ENCODE measurements around the gene FRRS1.

Gene FRRS1

GRCh38 chr1:99776120-99776519 is 9.7 kb upstream of the FRRS1 start:
- H3K27me3 ChIP-seq (replicated peaks), result no peaks in the 10 kb centered on the region
- no peaks in the 10 kb centered on the region for H3K36me3 ChIP-seq (replicated peaks)
- in situ Hi-C loops (cut with HindIII; ENCODE audit: low pct_ligation_motif_present, low sequenced_read_pairs), result no loop called here
- DNase-seq, result no peak
- no peak for TF ChIP-seq CTCF (IDR thresholded peaks at IDR 0.05; ENCODE audit: low read depth, low read length, missing control alignments)
- no peak overlapping the region for H3K27ac ChIP-seq
- no peak overlapping the region for H3K4me3 ChIP-seq (ENCODE audit: low read depth, low read length)

DNA sequence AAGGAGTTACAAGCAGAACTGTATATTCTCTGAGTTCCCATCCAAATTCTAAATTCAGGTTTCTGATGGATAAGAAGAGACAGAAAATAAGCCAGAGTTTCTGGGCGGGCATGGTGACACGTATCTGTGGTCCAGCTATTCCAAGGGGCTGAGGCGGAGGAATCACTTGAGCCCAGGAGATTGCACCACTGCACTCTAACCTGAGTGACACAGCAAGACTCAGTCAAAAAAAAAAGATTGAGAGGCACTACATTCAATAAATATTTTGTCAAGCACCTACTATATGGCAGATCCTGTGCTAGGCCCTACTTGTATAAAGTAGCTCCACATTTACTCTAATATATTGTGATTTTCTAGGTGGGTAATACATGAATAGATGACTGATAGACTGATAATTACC is 6.4 kb upstream of the FRRS1 start:
- in situ Hi-C loops (cut with HindIII; ENCODE audit: low pct_ligation_motif_present, low sequenced_read_pairs), result no loop called here
- Histone ChIP-seq H3K27me3 (replicated peaks) (no peaks in the 10 kb centered on the region), H3K27ac (no peak overlapping the region), H3K36me3 (replicated peaks) (no peaks in the 10 kb centered on the region), H3K4me3 (ENCODE audit: low read depth, low read length) (no peak overlapping the region)
- DNase-seq, result no peak
- TF ChIP-seq CTCF (IDR thresholded peaks at IDR 0.05; ENCODE audit: low read depth, low read length, missing control alignments), result no peak

DNA sequence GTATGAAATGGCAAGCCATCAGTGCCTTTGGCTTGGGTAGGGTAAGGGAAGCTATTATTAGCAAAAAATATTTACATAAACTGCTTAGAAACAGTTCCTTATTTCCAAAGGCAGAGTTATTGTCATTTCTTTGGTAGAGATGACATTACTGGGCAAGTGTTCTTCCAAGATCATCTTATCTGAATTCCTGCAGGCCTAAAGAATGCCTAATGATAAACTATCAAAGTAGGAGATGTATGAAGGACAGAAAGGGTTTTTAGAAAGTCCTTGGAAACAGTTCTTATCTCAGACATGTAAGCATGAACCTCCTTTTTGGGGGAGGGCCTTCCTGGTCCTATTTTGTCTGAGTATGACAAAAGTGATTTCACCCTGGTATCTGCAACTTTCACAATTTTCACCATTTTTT is 5.1 kb upstream of the FRRS1 start:
- in situ Hi-C loops (cut with HindIII; ENCODE audit: low pct_ligation_motif_present, low sequenced_read_pairs), result no loop called here
- Histone ChIP-seq H3K27ac (no peak overlapping the region), H3K36me3 (replicated peaks) (no peaks in the 10 kb centered on the region), H3K4me3 (ENCODE audit: low read depth, low read length) (no peak overlapping the region), H3K27me3 (replicated peaks) (no peaks in the 10 kb centered on the region)
- DNase-seq, result no peak
- TF ChIP-seq CTCF (IDR thresholded peaks at IDR 0.05; ENCODE audit: low read depth, low read length, missing control alignments), result no peak

DNA sequence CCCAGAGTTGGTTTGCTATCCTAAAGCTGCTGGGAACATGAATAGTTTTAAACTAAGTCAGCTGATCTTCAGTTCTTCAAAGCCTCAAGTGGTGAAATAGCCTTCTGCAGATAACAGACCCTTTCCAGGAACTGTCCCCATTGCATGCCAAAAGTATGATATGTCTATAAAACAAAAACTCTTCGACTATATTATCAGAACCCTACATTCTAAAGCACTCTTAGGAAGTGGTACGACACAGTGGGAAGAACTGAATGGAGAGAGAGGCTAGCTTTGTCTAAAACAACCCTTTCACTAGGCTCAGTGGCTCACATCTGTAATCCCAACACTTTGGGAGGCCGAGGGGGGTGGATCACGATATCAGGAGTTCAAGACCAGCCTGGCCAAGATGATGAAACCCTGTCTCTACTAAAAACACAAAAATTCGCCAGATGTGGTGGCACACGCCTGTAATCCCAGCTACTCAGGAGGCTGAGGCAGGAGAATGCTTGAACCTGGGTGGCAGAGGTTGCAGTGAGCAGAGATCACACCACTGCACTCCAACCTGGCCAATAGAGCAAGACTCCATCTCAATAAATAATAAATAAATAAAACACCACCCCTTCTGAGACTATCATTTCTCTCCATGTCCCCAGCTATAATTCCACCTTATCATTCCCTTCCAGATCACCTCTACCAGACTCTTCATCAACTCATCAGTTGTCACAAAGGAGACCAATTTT is 2.2 kb upstream of the FRRS1 start:
- peak; percentile 57 for DNase-seq
- H3K27ac ChIP-seq, result no peak overlapping the region

GRCh38 chr1:99768104-99768503 is 1.7 kb upstream of the FRRS1 start:
- TF ChIP-seq CTCF (IDR thresholded peaks at IDR 0.05; ENCODE audit: low read depth, low read length, missing control alignments), result no peak
- H3K4me3 ChIP-seq (ENCODE audit: low read depth, low read length), result no peak overlapping the region
- H3K27me3 ChIP-seq (replicated peaks), result no peaks in the 10 kb centered on the region
- no peak for DNase-seq
- no peaks in the 10 kb centered on the region for H3K36me3 ChIP-seq (replicated peaks)
- no peak overlapping the region for H3K27ac ChIP-seq
- in situ Hi-C loops (cut with HindIII; ENCODE audit: low pct_ligation_motif_present, low sequenced_read_pairs), result no loop called here

More for the DNA sequence above, 2.2 kb upstream of the FRRS1 start:
- Histone ChIP-seq H3K27me3 (replicated peaks) (no peaks in the 10 kb centered on the region), H3K4me3 (ENCODE audit: low read depth, low read length) (no peak overlapping the region), H3K36me3 (replicated peaks) (no peaks in the 10 kb centered on the region)
- in situ Hi-C loops (cut with HindIII; ENCODE audit: low pct_ligation_motif_present, low sequenced_read_pairs), result no loop called here
- TF ChIP-seq CTCF (IDR thresholded peaks at IDR 0.05; ENCODE audit: low read depth, low read length, missing control alignments), result no peak

DNA sequence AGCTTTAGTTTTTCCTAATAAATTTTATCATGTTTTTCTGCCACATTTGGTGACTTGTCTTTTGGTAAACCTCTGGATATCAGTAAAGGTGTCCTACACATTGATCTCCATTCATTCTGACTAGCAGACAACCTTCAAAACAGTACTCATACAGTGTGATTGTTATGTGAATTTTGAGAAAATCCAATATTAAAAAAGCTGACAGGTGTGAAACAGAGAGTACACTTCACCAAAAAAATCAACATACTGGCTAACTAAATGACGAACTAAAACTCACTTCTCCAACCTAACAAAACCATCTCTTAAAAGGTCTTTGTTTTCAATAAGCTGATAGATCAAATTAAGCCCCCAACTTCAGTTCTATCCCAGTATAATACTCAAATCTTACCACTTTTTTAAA is 1.5 kb downstream of the FRRS1 start:
- Histone ChIP-seq H3K36me3 (replicated peaks) (no peaks in the 10 kb centered on the region), H3K27me3 (replicated peaks) (no peaks in the 10 kb centered on the region), H3K27ac (no peak overlapping the region), H3K4me3 (ENCODE audit: low read depth, low read length) (no peak overlapping the region)
- in situ Hi-C loops (cut with HindIII; ENCODE audit: low pct_ligation_motif_present, low sequenced_read_pairs), result no loop called here
- no peak for TF ChIP-seq CTCF (IDR thresholded peaks at IDR 0.05; ENCODE audit: low read depth, low read length, missing control alignments)
- no peak for DNase-seq
